GM12891 (cell line): ENCODE results near the gene SH2D3A.

ENCODE experiments used
- PAX5 ChIP-seq: IDR thresholded peaks from 2 replicates; pipeline ENCODE4 v1.6.1; 2011; ENCODE audit warnings: low read length, moderate library complexity, mild to moderate bottlenecking; ENCODE audit not compliant: insufficient read depth, severe bottlenecking
- POLR2A ChIP-seq: IDR thresholded peaks from 2 replicates; pipeline ENCODE4 v1.6.1; 2011; ENCODE audit warnings: low read depth, low read length, control low read depth
- POLR2AphosphoS5 ChIP-seq: IDR thresholded peaks from 2 replicates; pipeline ENCODE4 v1.6.1; 2011; ENCODE audit warnings: low read depth, low read length, control low read depth
- POU2F2 ChIP-seq: IDR thresholded peaks from 2 replicates; pipeline ENCODE4 v1.6.1; 2011; ENCODE audit warnings: low read depth, mild to moderate bottlenecking, control low read depth, low read length, moderate library complexity
- SPI1 ChIP-seq: IDR thresholded peaks from 2 replicates; pipeline ENCODE4 v1.6.1; 2011; ENCODE audit warnings: low read depth, low read length, control low read depth
- TAF1 ChIP-seq: IDR thresholded peaks from 2 replicates; pipeline ENCODE4 v1.6.1; 2011; ENCODE audit warnings: low read depth, low read length, control low read depth

- TF ChIP-seq TAF1 (no peak), SPI1 (no peak), POLR2A (no peak), POLR2AphosphoS5 (no peak), PAX5 (no peak), POU2F2 (no peak)
Observed at GRCh38 chr19:6730153-6730804, 37.0 kb downstream of the SH2D3A start.
